K562 (cell line): ENCODE measurements around the gene MRPL42. TPM values are rescaled to one million over a fixed set of nuclear protein-coding genes. Genes with fewer than 3 reads are reported as not detected.

Experiments
- RREB1 ChIP-seq: fragments of 250-450 bp; sonication (Bioruptor Pico); IDR thresholded peaks from 2 replicates; pipeline ENCODE4 v1.4.0; 2020
- ZBTB40 ChIP-seq, 2 experiments: fragments of 450-650 bp in 1 of 2; sonication (generic) in 1 of 2; formaldehyde crosslinking in 1 of 2; IDR thresholded peaks; 2 replicates each; pipeline versions ENCODE4 v1.7.1 to v1.9.0; 2016 to 2022; ENCODE audit warnings: inconsistent platforms in 1 of 2, mild to moderate bottlenecking in 1 of 2, missing genetic modification reagents in 1 of 2
- ZFP91 ChIP-seq: sonication (generic); formaldehyde crosslinking; IDR thresholded peaks from 2 replicates; pipeline ENCODE4 v1.8.0; 2022; ENCODE audit warnings: mild to moderate bottlenecking, missing genetic modification reagents
- ZHX1 ChIP-seq: fragments of 150-350 bp; conservative IDR thresholded peaks from 2 replicates; pipeline ENCODE4 v1.6.1; 2014; ENCODE audit warnings: low read length
- ZNF644 ChIP-seq: fragments of 200-800 bp; sonication (Bioruptor generic); IDR thresholded peaks from 2 replicates; pipeline ENCODE4 v1.6.1; 2016; ENCODE audit warnings: low read depth, missing genetic modification characterization, missing compliant biosample characterization
- polyA plus RNA-seq, 8 experiments: library from polyadenylated mRNA; depleted of rRNA in 4 of 8; stranded (reverse) in 5 of 8; unstranded in 3 of 8; fragments of >200 nt; fragmentation: Nextera tagmentation in 2 of 8; fragmentation: Illumina TruSeq in 1 of 8; extraction: Ambion mirVana in 2 of 8; extraction: Trizol in 1 of 8; gene quantifications; 2 replicates each; pipeline versions ENCODE4 v1.2.1 to v1.2.3, GENCODE V29; 2011 to 2014; ENCODE audit warnings: inconsistent platforms in 1 of 8, missing spikeins in 1 of 8
- total RNA-seq, 7 experiments: library from RNA; depleted of rRNA in 6 of 7; stranded (reverse); fragments of >200 nt in 6 of 7; fragmentation: Illumina TruSeq in 2 of 7; extraction: Trizol in 2 of 7; gene quantifications; 2 replicates each; pipeline versions ENCODE4 v1.2.1 to v1.2.3, GENCODE V29; 2011 to 2021; ENCODE audit warnings: low replicate concordance in 1 of 7

Gene MRPL42
- total and polyA plus RNA-seq, 9 of the 15 experiments (the other 6 are each of a cell fraction or from before 2014, with no cell fraction given): 104 to 806 (median 218) TPM

- TF ChIP-seq ZHX1: no peak
- TF ChIP-seq ZFP91 (CRISPR knock-in tag): 0 out of 2 replicates have a peak, but pooled peaks have one; percentile 48
- TF ChIP-seq RREB1: peak; percentile 63; the same call in 1 of the 2 replicates
- TF ChIP-seq ZNF644 (tag): peak; percentile 83
- TF ChIP-seq ZBTB40 (IDR thresholded peaks at IDR 0.05): peak; percentile 93
- TF ChIP-seq ZBTB40 (CRISPR knock-in tag; IDR thresholded peaks at IDR 0.05): no peak
Measured at GRCh38 chr12:93441617-93442410, 25.5 kb upstream of the MRPL42 start, which contains the start of gene UBE2N (continued).
